Transverse colon (tissue), 4 donors: ENCODE results near the gene MRPL53. TPM values are rescaled to one million over a fixed set of nuclear protein-coding genes. Genes with fewer than 3 reads are reported as not detected.

ENCODE experiments used
- DNase-seq: peaks from one replicate; pipeline ENCODE4 v3.0.0-alpha.2; 2019
- H3K27ac ChIP-seq, 4 donors: fragments of 200-600 bp; sonication (generic); 2 replicates each; pipeline ENCODE4 v1.5.1; 2016 to 2018; ENCODE audit warnings: inconsistent platforms in 4 of 4
- H3K27me3 ChIP-seq: fragments of 200-600 bp; sonication (generic); 2 replicates; pipeline ENCODE4 v1.5.1; 2017; ENCODE audit warnings: inconsistent platforms
- H3K36me3 ChIP-seq, 4 donors: fragments of 200-600 bp; sonication (generic); 2 replicates each; pipeline ENCODE4 v1.5.1; 2017 to 2019; ENCODE audit warnings: inconsistent platforms in 4 of 4
- H3K4me1 ChIP-seq, 4 donors: fragments of 200-600 bp; sonication (generic); 2 replicates each; pipeline ENCODE4 v1.5.1; 2017 to 2020; ENCODE audit warnings: inconsistent platforms in 4 of 4
- H3K4me3 ChIP-seq, 4 donors: fragments of 200-600 bp; sonication (generic); 1 replicate in 1 of 4; 2 replicates in 3 of 4; pipeline versions ENCODE4 v1.5.1 to v1.6.1; 2017 to 2019; ENCODE audit warnings: inconsistent platforms in 4 of 4
- H3K9me3 ChIP-seq, 2 donors: fragments of 200-600 bp; sonication (generic); 2 replicates each; pipeline ENCODE4 v1.5.1; 2017 to 2019; ENCODE audit warnings: inconsistent platforms in 2 of 2
- CTCF ChIP-seq, 5 experiments: fragments of 200-600 bp in 3 of 5; fragments of 450-650 bp in 2 of 5; sonication (generic) in 3 of 5; IDR thresholded peaks; 1 replicate in 2 of 5; 2 replicates in 3 of 5; pipeline ENCODE4 v1.5.1; 2016 to 2017; ENCODE audit warnings: antibody characterized with exemption in 5 of 5, inconsistent platforms in 3 of 5, mild to moderate bottlenecking in 2 of 5, moderate library complexity in 1 of 5
- EP300 ChIP-seq: sonication (generic); formaldehyde crosslinking; IDR thresholded peaks from one replicate; pipeline ENCODE4 v1.6.1; 2017; ENCODE audit warnings: antibody characterized with exemption, low read depth
- POLR2A ChIP-seq: fragments of 450-650 bp; IDR thresholded peaks from one replicate; pipeline ENCODE4 v1.6.1; 2016; ENCODE audit warnings: antibody characterized with exemption, mild to moderate bottlenecking, moderate library complexity
- POLR2AphosphoS5 ChIP-seq, 3 donors: sonication (generic); formaldehyde crosslinking; IDR thresholded peaks; one replicate each; pipeline ENCODE4 v1.6.1; 2016; ENCODE audit warnings: antibody characterized with exemption in 3 of 3
- WGBS, 2 donors: methylation state at CpG; one replicate each; pipeline ENCODE4 v1.1.5; 2018; ENCODE audit warnings: low coverage in 1 of 2; 5-methylcytosine and 5-hydroxymethylcytosine counted together
- in situ Hi-C, 4 donors: fragments of 200-750 bp; cut with MboI; loops; one replicate each; pipeline versions ENCODE4 v1.15.0 to v1.15.1; 2017; ENCODE audit warnings: low sequenced_read_pairs in 3 of 4, low pct_ligation_motif_present in 1 of 4, low pct_unique_long_range_greater_than_20kb in 1 of 4
- intact Hi-C: fragments of 100-400 bp; cut with DNase I; formaldehyde crosslinking; loops from one replicate; pipeline ENCODE4 v1.15.1; 2023; ENCODE audit warnings: low total_unique reads
- total RNA-seq, 4 donors: library from RNA; depleted of rRNA; stranded (reverse); fragments of >200 nt; gene quantifications; one replicate each; pipeline ENCODE4 v1.1.0, GENCODE V29; 2016

The MRPL53 gene
- total RNA-seq, 4 donors from 2014 or later: 23.2 to 170 (median 26.3) TPM

GRCh38 chr2:74511104-74511989 is 38.9 kb upstream of the MRPL53 start:
- no peaks in the 10 kb centered on the region for H3K36me3 ChIP-seq
- H3K4me1 ChIP-seq: peaks cover 12 to 41% (median 35%) of the 10 kb centered on the region in 4 donors
- in situ Hi-C loops (no loop called here), intact Hi-C loops (no loop called here)
- no peak overlapping the region for H3K4me3 ChIP-seq
- TF ChIP-seq POLR2AphosphoS5 (IDR thresholded peaks at IDR 0.05): no peak
- no peak for TF ChIP-seq POLR2A
- TF ChIP-seq EP300: no peak
- TF ChIP-seq CTCF (IDR thresholded peaks at IDR 0.05): no peak
- peaks cover 81% of the 10 kb centered on the region for H3K27me3 ChIP-seq
- 39 to 54% methylated on average over 3 to 11 of the region's 11 CpGs for WGBS, 2 donors
- H3K27ac ChIP-seq: no peak overlapping the region
- DNase-seq: no peak
- H3K9me3 ChIP-seq: no peaks in the 10 kb centered on the region

- intact Hi-C loops: no loop called here
- no peak overlapping the region for H3K27ac ChIP-seq
- H3K4me3 ChIP-seq: no peak overlapping the region
- in situ Hi-C loops: no loop called here
- no peak for TF ChIP-seq EP300
- no peak for TF ChIP-seq POLR2A
- no peak for TF ChIP-seq POLR2AphosphoS5 (IDR thresholded peaks at IDR 0.05)
- no peak for TF ChIP-seq CTCF (IDR thresholded peaks at IDR 0.05)
- 87 to 95% methylated on average over 4 of the region's 4 CpGs for WGBS, 2 donors
- H3K9me3 ChIP-seq: no peaks in the 10 kb centered on the region
- no peak for DNase-seq
- H3K4me1 ChIP-seq: peaks cover 16 to 40% (median 35%) of the 10 kb centered on the region in 4 donors
- no peaks in the 10 kb centered on the region for H3K36me3 ChIP-seq
- H3K27me3 ChIP-seq: peaks cover 70% of the 10 kb centered on the region
These were observed 37.8 kb upstream of the MRPL53 start for GRCh38 chr2:74510272-74510671.

GRCh38 chr2:74507926-74508520 is 35.5 kb upstream of the MRPL53 start:
- peaks cover 12 to 44% (median 36%) of the 10 kb centered on the region in 4 donors for H3K4me1 ChIP-seq
- in situ Hi-C loops (no loop called here), intact Hi-C loops (loop anchor here (2.0 kb wide), 1 partner anchor 23 kb away; no protein-coding TSS in a partner anchor)
- DNase-seq: peak; percentile 55
- peaks cover 48% of the 10 kb centered on the region for H3K27me3 ChIP-seq
- 11 to 58% methylated on average over 6 to 38 of the region's 38 CpGs for WGBS, 2 donors
- no peaks in the 10 kb centered on the region for H3K9me3 ChIP-seq
- peak overlapping the region; percentile 44 to 81 (median 67) for H3K4me3 ChIP-seq
- no peaks in the 10 kb centered on the region for H3K36me3 ChIP-seq
- TF ChIP-seq EP300 (no peak), CTCF (IDR thresholded peaks at IDR 0.05) (no peak), POLR2AphosphoS5 (IDR thresholded peaks at IDR 0.05) (no peak), POLR2A (no peak)
- peak overlapping the region; percentile 90 to 98 (median 92) for H3K27ac ChIP-seq
